HG02852 (cell line): ENCODE results near the gene COQ9.

Source experiments
- ATAC-seq: cut with Tn5 transposase; IDR thresholded peaks from one replicate; pipeline ENCODE4 v1.9.1; 2021; ENCODE audit warnings: mild to moderate bottlenecking, moderate library complexity; ENCODE audit not compliant: unreplicated experiment

COQ9 gene

GRCh38 chr16:57471852-57472664 is 24.8 kb downstream of the COQ9 start:
- ATAC-seq = no peak

- ATAC-seq = no peak
Observed at GRCh38 chr16:57472665-57473060, 25.4 kb downstream of the COQ9 start.

GRCh38 chr16:57473176-57473840 is 26.0 kb downstream of the COQ9 start:
- no peak for ATAC-seq

GRCh38 chr16:57473906-57474305 is 26.6 kb downstream of the COQ9 start:
- no peak for ATAC-seq

- no peak for ATAC-seq
Observed at GRCh38 chr16:57474671-57475661, 27.7 kb downstream of the COQ9 start.

GRCh38 chr16:57475711-57476339 is 28.5 kb downstream of the COQ9 start:
- ATAC-seq = peak; percentile 96

- no peak for ATAC-seq
Observed at GRCh38 chr16:57476546-57477410, 29.5 kb downstream of the COQ9 start.

- ATAC-seq = no peak
Observed at GRCh38 chr16:57477531-57478202, 30.4 kb downstream of the COQ9 start.

GRCh38 chr16:57478396-57479204 is 31.3 kb downstream of the COQ9 start:
- ATAC-seq = no peak

- no peak for ATAC-seq
Observed at GRCh38 chr16:57479205-57479975, 32.1 kb downstream of the COQ9 start.

GRCh38 chr16:57479976-57480753 is 32.9 kb downstream of the COQ9 start:
- ATAC-seq = no peak

GRCh38 chr16:57480754-57481230 is 33.5 kb downstream of the COQ9 start:
- ATAC-seq = no peak

GRCh38 chr16:57481421-57481820 is 34.1 kb downstream of the COQ9 start:
- ATAC-seq = no peak

- ATAC-seq = no peak
Observed at GRCh38 chr16:57482845-57483545, 35.7 kb downstream of the COQ9 start.

GRCh38 chr16:57483725-57484514 is 36.6 kb downstream of the COQ9 start:
- no peak for ATAC-seq
